Measurements from ENCODE around the gene NPSR1.

DNA sequence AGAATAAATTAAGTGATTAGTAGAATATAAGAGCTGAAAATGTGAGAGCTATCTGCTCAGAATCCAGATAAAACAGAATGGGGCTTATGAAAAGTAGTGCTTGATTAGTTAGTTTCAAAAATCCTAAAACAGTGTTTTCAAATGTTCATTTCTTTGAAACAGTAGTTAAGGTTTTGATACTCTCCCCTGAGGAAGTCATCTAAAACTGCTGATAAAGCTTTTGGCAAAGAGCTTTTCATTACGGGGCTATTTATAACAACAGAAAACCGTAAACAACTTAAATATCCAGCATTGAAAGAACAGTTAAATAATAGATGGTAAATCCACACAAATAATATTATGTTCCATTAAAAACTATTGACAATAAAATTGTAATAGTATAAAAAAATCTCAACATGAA lies 77.5 kb downstream of the NPSR1 start:
- TF ChIP-seq, protein P1, sequence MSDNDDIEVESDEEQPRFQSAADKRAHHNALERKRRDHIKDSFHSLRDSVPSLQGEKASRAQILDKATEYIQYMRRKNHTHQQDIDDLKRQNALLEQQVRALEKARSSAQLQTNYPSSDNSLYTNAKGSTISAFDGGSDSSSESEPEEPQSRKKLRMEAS (IDR thresholded peaks at IDR 0.05; ENCODE audit: low read depth, low read length) = no peak
- TF ChIP-seq, protein P2, sequence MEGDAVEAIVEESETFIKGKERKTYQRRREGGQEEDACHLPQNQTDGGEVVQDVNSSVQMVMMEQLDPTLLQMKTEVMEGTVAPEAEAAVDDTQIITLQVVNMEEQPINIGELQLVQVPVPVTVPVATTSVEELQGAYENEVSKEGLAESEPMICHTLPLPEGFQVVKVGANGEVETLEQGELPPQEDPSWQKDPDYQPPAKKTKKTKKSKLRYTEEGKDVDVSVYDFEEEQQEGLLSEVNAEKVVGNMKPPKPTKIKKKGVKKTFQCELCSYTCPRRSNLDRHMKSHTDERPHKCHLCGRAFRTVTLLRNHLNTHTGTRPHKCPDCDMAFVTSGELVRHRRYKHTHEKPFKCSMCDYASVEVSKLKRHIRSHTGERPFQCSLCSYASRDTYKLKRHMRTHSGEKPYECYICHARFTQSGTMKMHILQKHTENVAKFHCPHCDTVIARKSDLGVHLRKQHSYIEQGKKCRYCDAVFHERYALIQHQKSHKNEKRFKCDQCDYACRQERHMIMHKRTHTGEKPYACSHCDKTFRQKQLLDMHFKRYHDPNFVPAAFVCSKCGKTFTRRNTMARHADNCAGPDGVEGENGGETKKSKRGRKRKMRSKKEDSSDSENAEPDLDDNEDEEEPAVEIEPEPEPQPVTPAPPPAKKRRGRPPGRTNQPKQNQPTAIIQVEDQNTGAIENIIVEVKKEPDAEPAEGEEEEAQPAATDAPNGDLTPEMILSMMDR (IDR thresholded peaks at IDR 0.05; ENCODE audit: low read depth, low read length) = no peak
